ENCODE data around the gene TTLL13. TPM values are rescaled to one million over a fixed set of nuclear protein-coding genes. Genes with fewer than 3 reads are reported as not detected.

TTLL13 gene
- total RNA-seq, 1 experiment from 2014 or later: 0.43 TPM

- Mint-ChIP-seq H3K27ac (ENCODE audit: unreplicated experiment) (no peak overlapping the region), H3K36me3 (ENCODE audit: insufficient read depth, unreplicated experiment) (peaks cover 15% of the 10 kb centered on the region), H3K9me3 (ENCODE audit: unreplicated experiment) (no peaks in the 10 kb centered on the region), H3K4me1 (ENCODE audit: low read depth, unreplicated experiment) (no peaks in the 10 kb centered on the region), H3K27me3 (ENCODE audit: insufficient read depth, unreplicated experiment) (no peaks in the 10 kb centered on the region), H3K4me3 (ENCODE audit: unreplicated experiment) (no peak overlapping the region)
- TF ChIP-seq CTCF (IDR thresholded peaks at IDR 0.05; ENCODE audit: insufficient read depth in 1 of 2, low read depth in 1 of 2, low read length in 1 of 2, severe bottlenecking in 1 of 2, unreplicated experiment in 1 of 2): no peak
- H3K36me3 ChIP-seq (ENCODE audit: control insufficient read depth, insufficient read depth, low read length): no peaks in the 10 kb centered on the region
- BruUV-seq (replicated peaks): no TSS peak
- H3K27me3 ChIP-seq (replicated peaks; ENCODE audit: control insufficient read depth, insufficient read depth, low read length): no peaks in the 10 kb centered on the region
- ChIA-PET POLR2A (no interaction called here), CTCF (no interaction called here)
- H3K9me3 ChIP-seq: no peaks in the 10 kb centered on the region
- intact Hi-C loops (cut with micrococcal nuclease; ENCODE audit: unreplicated experiment): no loop called here
- no peak overlapping the region for H3K4me3 ChIP-seq (ENCODE audit: low read depth, low read length)
- no peak for DNase-seq
- H3K4me1 ChIP-seq: peaks cover 7% of the 10 kb centered on the region; the same call in 1 of the 2 replicates
These were observed 13.1 kb downstream of the TTLL13 start for GRCh38 chr15:90262426-90262825.

GRCh38 chr15:90264671-90265070, 15.3 kb downstream of the TTLL13 start:
- H3K4me1 ChIP-seq: peaks cover 11% of the 10 kb centered on the region; the same call in 1 of the 2 replicates
- BruUV-seq (replicated peaks): no TSS peak
- CTCF ChIA-PET: interaction anchor here (1.1 kb wide), 1 partner anchor 29 kb away, joined by 5 read pairs; no protein-coding TSS in a partner anchor
- Mint-ChIP-seq H3K9me3 (ENCODE audit: unreplicated experiment) (no peaks in the 10 kb centered on the region), H3K27me3 (ENCODE audit: insufficient read depth, unreplicated experiment) (no peaks in the 10 kb centered on the region), H3K4me1 (ENCODE audit: low read depth, unreplicated experiment) (peaks cover 15% of the 10 kb centered on the region), H3K27ac (ENCODE audit: unreplicated experiment) (peak overlapping the region; percentile 97), H3K36me3 (ENCODE audit: insufficient read depth, unreplicated experiment) (peaks cover 32% of the 10 kb centered on the region), H3K4me3 (ENCODE audit: unreplicated experiment) (peak overlapping the region; percentile 95)
- TF ChIP-seq CTCF (IDR thresholded peaks at IDR 0.05; ENCODE audit: insufficient read depth in 1 of 2, low read depth in 1 of 2, low read length in 1 of 2, severe bottlenecking in 1 of 2, unreplicated experiment in 1 of 2): no peak
- H3K9me3 ChIP-seq: no peaks in the 10 kb centered on the region
- H3K36me3 ChIP-seq (ENCODE audit: control insufficient read depth, insufficient read depth, low read length): no peaks in the 10 kb centered on the region
- POLR2A ChIA-PET: no interaction called here
- DNase-seq: peak in 1 of 2 experiments; percentile 5
- H3K4me3 ChIP-seq (ENCODE audit: low read depth, low read length): peak overlapping the region; percentile 64
- intact Hi-C loops (cut with micrococcal nuclease; ENCODE audit: unreplicated experiment): loop anchor here (1.0 kb wide), 1 partner anchor 30 kb away; the partner anchor contains the start of gene GDPGP1
- H3K27me3 ChIP-seq (replicated peaks; ENCODE audit: control insufficient read depth, insufficient read depth, low read length): no peaks in the 10 kb centered on the region

GRCh38 chr15:90265271-90266060, 16.1 kb downstream of the TTLL13 start, which contains the start of gene NGRN:
Gene NGRN (plus strand): TSS chr15:90265672. CDS start chr15:90265713, 41 bp downstream.
- peaks cover 22% of the 10 kb centered on the region for H3K4me1 Mint-ChIP-seq (ENCODE audit: low read depth, unreplicated experiment)
- TF ChIP-seq CTCF (IDR thresholded peaks at IDR 0.05; ENCODE audit: insufficient read depth in 1 of 2, low read depth in 1 of 2, low read length in 1 of 2, severe bottlenecking in 1 of 2, unreplicated experiment in 1 of 2): no peak
- ChIA-PET CTCF (interaction anchor here (1.0 to 1.1 kb wide), 2 partner anchors 28 to 166 kb away, joined by 3 to 5 read pairs; no protein-coding TSS in a partner anchor), POLR2A (interaction anchor here (0.5 to 1.0 kb wide), 4 partner anchors 16 to 148 kb away, joined by 3 to 8 read pairs (median 4); partner anchors contain the start of genes CIB1, GDPGP1 and TTLL13)
- peak within 1 kb of the TSS; percentile 97 for H3K27ac Mint-ChIP-seq (ENCODE audit: unreplicated experiment)
- Histone ChIP-seq H3K9me3 (no peaks in the 10 kb centered on the region), H3K36me3 (ENCODE audit: control insufficient read depth, insufficient read depth, low read length) (no peaks in the 10 kb centered on the region), H3K4me3 (ENCODE audit: low read depth, low read length) (peak within 1 kb of the TSS; percentile 64), H3K27me3 (replicated peaks; ENCODE audit: control insufficient read depth, insufficient read depth, low read length) (no peaks in the 10 kb centered on the region), H3K4me1 (peaks cover 11% of the 10 kb centered on the region; the same call in 1 of the 2 replicates)
- intact Hi-C loops (cut with micrococcal nuclease; ENCODE audit: unreplicated experiment): loop anchor here (1.0 kb wide), 1 partner anchor 31 kb away; the partner anchor contains the start of gene GDPGP1
- peaks cover 40% of the 10 kb centered on the region for H3K36me3 Mint-ChIP-seq (ENCODE audit: insufficient read depth, unreplicated experiment)
- H3K4me3 Mint-ChIP-seq (ENCODE audit: unreplicated experiment): peak within 1 kb of the TSS; percentile 95
- H3K27me3 Mint-ChIP-seq (ENCODE audit: insufficient read depth, unreplicated experiment): no peaks in the 10 kb centered on the region
- BruUV-seq (replicated peaks): no TSS peak
- H3K9me3 Mint-ChIP-seq (ENCODE audit: unreplicated experiment): no peaks in the 10 kb centered on the region
- peak; percentile 87 to 89 for DNase-seq

Measured in Caco-2 (cell line).